WI38 (cell line): ENCODE measurements around the gene ALB.
A peak's percentile ranks its signal among the peaks of the same experiment; 100 is the strongest.

ENCODE experiments used
- H3K4me3 ChIP-seq: 2 replicates; pipeline ENCODE4 v1.5.1; 2011; ENCODE audit warnings: low read depth, mild to moderate bottlenecking, control low read depth, low read length
- CTCF ChIP-seq: IDR thresholded peaks from 2 replicates; pipeline ENCODE4 v1.5.1; 2012; ENCODE audit warnings: low read depth, mild to moderate bottlenecking, control low read depth, low read length

The ALB gene

GRCh38 chr4:73445383-73446335 is 41.6 kb downstream of the ALB start:
- no peak overlapping the region for H3K4me3 ChIP-seq
- no peak for TF ChIP-seq CTCF

DNA sequence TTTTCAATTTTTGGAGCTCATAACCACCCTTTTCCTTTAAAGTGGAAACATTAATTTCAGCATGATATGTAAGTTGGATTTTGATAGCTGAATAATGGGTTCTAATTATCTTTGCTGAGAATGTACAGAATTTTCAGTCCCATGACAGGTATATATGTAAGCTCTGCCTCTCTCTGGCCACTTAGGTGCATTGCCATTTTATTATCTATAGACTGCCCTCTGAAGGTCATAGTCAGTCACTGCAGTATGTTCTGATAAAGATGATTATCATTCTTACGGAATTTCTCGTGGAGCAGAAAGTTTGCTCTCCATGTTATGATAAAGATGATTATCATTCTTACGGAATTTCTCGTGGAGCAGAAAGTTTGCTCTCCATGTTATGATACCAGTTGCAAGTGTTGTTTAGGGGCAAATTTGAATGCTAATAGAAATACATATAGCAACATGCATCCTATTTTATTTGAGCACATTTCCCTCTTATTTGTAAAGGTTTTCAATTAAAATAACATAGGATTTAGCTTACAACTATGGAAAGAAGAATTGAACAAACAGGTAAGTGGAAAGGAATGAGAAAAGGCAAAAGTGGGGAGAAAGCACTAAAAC is 42.4 kb downstream of the ALB start:
- H3K4me3 ChIP-seq: no peak overlapping the region
- TF ChIP-seq CTCF: peak; percentile 50; the same call in 1 of the 2 replicates

GRCh38 chr4:73447671-73448070 is 43.6 kb downstream of the ALB start:
- no peak for TF ChIP-seq CTCF
- no peak overlapping the region for H3K4me3 ChIP-seq

DNA sequence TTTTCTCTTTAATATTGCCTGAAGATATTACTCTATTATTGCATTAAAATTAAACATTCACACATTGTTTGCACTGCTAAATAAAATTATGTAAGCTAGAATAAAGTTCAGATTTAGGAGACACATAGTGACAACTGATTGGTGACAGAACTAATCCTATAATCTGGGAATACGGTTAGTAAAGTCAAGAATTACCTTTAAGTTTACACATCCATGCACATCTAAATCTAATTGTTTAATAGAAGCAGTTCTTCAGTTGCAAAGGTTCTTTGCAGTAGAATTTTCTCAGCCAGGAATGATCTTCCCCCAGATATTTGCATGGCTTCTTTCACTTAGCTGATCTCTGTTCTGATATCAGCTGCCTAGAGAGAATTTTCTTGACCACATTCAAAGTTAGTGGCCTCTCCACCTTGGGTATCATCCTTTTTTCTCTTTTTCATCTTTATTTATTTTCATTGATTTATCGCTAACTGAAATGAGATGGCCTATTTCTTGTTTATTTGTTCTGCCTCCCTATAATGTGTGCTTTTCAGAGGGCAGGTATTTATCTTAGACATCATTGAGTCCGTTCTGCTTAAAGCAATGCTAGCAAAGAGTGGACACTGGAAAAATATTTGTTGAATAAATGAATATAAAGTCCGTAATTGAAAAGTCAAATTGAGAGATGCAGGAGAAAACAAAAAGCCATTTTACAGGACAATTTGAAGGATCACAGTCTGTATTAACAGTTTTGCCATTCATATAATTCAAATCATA is 44.5 kb downstream of the ALB start:
- no peak for TF ChIP-seq CTCF
- no peak overlapping the region for H3K4me3 ChIP-seq

- H3K4me3 ChIP-seq: peak overlapping the region; percentile 31; the same call in 1 of the 2 replicates
- TF ChIP-seq CTCF: no peak
These were observed 46.4 kb downstream of the ALB start for GRCh38 chr4:73450398-73451004.

GRCh38 chr4:73451404-73451803 is 47.3 kb downstream of the ALB start:
- H3K4me3 ChIP-seq: no peak overlapping the region

More at GRCh38 chr4:73451404-73451803, 47.3 kb downstream of the ALB start:
- no peak for TF ChIP-seq CTCF
